ENCODE results near the gene CTTNBP2. TPM values are rescaled to one million over a fixed set of nuclear protein-coding genes. Genes with fewer than 3 reads are reported as not detected.

CTTNBP2 gene
- 4.3 and 47.5 TPM in 2 replicates for total RNA-seq

DNA sequence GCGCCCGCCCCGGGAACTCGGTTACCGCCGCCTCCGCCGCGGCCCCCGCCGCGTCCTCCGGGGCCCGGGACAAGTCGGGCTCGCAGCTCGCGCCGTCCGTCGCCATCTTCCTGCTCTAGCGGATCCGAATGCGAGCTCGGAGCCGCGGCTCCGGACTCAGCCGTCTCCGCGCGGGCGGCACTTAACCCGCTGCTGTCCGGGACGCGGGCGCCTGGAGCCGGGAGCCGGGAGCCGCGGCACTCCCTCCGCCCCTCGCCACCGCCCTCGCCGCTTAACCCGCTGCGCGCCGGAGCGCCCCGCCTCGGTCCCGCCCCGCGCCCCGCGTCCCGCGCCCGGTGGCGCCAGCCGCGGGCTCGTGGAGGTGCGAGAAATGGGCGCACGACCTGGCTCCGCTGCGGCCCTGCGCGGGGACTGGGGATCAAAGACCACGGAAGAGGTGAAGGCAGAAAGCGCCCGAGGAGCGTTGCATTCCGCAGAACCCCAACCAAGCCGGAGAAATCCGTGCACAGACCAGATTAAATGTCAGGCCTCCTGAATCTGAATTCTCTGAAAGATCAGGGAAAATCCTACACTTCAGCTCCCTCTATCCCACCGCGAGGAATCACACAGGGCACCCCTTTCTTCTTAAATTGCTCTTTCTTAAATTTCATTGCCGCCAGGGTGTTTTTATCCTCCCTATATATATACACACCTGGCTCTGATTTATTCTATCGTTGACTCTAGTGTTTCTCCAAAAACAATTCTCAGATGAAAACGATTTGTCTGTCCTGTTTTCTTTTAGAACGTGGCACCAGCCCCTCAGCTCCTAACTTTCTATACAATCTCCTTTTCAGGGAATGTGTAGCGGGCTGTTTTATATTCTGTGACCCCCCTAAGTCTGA, at the start of gene CTTNBP2:
Gene CTTNBP2, minus strand, starts transcription at position 132 of the 881 bp plus-strand sequence. Its CDS starts 26 bp downstream, at position 106.
- DNase-seq (ENCODE audit: low read depth), result peak; percentile 22

GRCh38 chr7:117916309-117916708, 43.1 kb upstream of the CTTNBP2 start:
- DNase-seq (ENCODE audit: low read depth), result no peak

- no peak for DNase-seq (ENCODE audit: low read depth)
These were observed 39.2 kb upstream of the CTTNBP2 start for GRCh38 chr7:117912421-117912820.

DNA sequence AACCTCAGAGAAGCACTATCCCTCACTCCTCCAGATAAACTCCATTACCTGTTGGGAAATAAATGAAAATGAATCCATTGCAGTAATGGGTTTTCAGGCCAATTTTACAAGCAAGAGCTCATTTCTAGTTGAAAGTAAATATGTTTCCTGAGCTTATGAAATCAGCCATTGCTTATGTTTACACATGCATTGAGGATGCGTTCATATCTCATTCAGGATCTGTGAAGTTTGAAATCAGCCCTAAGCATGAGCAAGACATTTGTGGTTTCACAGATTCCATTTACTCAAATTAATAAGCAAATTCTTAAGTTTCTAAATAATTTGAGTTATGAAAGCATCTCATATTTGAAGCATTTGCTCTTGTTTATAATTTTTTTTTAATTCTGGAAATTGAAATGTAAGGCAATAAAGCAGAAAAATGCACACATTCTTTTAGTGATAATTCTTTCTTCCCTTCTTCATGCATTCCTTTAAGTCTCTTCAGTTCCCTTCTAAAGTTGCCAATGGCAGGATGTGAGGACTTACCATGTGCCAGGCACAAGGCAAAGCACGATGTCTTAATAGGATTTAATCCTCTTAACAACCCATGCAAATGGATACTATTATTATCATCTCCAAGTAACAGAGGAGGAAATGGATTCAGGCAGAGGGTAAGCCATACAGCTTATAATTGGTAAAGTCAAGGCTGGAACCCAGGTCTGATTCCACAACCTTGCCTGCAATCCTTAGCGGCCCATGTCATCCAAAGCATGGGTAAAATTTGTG, 35.0 kb upstream of the CTTNBP2 start:
- DNase-seq (ENCODE audit: low read depth), result no peak

GRCh38 chr7:117907049-117907640, 33.9 kb upstream of the CTTNBP2 start:
- DNase-seq (ENCODE audit: low read depth), result no peak

DNA sequence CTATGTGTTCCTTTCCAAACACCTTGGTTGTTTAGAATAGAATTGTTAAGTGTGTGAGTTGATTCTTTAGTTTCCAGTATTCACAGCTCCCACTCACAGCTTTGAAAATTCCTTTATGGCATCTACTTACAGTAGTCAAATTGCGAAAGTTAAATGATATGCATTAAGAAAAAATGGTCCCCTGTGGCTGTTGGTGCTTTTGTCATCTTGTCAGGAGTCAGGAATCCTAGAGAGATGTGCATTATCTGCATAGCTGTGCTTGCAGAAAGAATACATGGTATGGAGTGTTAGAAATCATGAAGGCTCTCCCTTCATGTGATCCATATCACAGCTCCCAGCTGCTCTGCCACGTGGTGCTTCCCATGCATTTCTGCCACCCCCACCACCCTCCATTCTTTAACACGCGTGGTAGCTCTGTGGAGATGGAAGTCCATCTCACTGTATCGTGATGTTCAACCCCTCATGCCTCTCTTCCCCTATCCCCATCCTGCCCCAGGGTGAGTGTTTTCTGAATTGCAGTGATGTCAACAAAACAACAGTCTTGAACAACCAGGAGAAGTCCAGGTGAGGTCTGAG, 29.2 kb upstream of the CTTNBP2 start:
- DNase-seq (ENCODE audit: low read depth), result no peak

DNA sequence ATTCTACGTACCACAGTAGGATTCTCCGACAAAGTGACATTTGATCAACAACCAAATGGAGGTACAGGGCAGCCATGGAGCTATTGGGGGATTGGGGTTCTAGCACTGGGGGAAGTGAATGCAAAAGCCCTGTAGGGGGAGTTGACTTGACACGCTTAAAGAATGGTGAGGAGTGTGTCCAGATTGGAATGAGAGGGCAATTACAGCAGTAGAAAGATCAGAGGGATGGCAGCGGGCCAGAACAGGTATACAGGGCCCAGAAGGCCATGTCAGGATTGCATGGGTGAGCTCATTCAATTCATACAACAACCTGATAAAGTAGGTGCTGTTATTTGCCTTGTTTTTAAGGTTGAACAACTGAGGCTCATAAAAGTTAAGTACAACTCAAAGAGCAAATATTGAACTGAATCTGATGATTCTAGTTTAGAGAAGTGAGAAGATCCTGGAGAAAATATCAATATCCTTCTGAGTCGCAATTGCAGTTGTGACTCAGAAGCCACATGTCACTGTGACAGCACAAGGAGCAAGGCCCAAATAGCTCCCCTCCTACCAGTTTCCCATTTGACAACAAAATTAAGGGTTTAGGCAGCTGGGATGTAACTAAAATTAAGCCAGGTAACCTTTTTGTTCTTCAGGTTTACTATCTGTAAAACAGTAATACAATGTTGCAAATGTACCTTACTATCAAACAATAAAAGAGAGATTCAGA, 28.0 kb upstream of the CTTNBP2 start:
- no peak for DNase-seq (ENCODE audit: low read depth)

DNA sequence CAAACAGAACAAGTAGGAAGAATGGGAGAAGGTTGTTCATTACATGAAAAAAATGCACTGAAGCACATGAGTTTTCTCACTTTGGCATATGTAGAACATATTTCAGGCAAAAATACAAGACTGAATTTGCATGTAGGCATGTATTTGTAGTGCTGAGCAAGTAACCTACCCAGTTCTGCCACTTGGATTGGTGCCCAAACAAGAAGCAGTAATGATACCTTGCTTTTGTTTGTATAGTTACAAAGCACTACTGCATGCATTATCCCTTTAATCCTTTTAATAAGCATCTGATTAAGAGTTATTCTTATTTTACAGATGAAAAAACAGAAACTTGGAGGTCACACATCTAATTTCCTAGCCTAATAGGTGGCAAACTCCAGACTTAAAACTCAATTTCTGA, 23.1 kb upstream of the CTTNBP2 start:
- no peak for DNase-seq (ENCODE audit: low read depth)

- peak; percentile 83 for DNase-seq (ENCODE audit: low read depth)
These were observed 22.0 kb upstream of the CTTNBP2 start for GRCh38 chr7:117895276-117895675.

DNA sequence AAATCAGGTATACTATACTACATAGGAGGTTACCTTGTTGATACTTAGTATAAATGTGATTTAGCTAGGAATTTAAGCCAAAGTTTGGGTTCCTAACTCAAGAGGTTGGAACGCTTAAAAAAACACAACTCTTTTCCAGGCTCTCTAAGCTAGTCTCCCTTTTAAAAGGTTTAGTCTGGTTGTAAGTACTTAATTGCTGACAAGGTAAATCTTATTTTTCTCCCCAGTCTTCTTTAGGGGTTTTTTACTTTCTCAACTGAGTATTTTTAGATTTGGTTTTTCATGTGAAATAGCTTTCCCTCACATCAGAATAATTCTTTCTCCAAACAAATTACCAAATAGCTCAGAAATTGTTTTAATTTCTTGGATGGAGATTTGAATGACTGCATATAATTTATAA, 20.8 kb upstream of the CTTNBP2 start:
- no peak for DNase-seq (ENCODE audit: low read depth)

GRCh38 chr7:117892821-117893220, 19.6 kb upstream of the CTTNBP2 start:
- no peak for DNase-seq (ENCODE audit: low read depth)

DNA sequence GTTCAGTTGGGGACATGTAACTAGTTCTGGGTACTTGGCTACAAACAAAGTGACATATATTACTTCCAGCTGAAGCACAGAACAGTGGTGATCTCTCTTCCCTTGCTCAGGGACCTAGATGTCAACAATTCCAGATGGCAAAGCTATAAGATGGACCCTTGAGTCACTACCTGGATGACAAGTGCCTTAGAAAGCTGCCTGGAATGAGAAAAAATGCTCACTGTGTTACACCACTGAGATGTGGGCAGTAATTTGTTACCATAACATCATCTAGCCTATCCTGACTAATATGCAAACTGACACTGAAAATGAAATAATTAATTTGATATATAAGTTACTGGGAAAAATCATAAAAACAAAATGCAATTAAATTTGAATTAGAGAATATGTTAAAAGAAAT, 16.4 kb upstream of the CTTNBP2 start:
- DNase-seq (ENCODE audit: low read depth), result no peak

DNA sequence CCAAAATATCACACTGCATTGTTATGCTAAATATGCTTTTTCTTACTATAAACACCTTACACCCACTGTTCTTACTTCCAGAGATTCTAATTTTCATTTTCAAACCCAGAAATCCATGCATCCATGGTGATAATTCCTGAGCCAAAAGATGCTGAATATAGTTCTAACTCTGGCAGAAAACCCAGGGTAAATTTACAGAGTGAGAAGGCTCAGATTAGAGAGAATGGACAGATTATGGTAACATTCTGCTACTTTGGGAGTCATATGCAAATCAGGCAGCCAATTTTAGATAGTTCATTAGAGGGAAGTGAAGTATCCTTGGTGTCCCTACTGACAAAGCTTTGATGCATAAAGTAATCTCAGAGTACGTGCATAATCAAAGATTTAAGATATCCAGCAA, 15.4 kb upstream of the CTTNBP2 start:
- no peak for DNase-seq (ENCODE audit: low read depth)

GRCh38 chr7:117882594-117882993, 9.4 kb upstream of the CTTNBP2 start:
- DNase-seq (ENCODE audit: low read depth), result no peak

DNA sequence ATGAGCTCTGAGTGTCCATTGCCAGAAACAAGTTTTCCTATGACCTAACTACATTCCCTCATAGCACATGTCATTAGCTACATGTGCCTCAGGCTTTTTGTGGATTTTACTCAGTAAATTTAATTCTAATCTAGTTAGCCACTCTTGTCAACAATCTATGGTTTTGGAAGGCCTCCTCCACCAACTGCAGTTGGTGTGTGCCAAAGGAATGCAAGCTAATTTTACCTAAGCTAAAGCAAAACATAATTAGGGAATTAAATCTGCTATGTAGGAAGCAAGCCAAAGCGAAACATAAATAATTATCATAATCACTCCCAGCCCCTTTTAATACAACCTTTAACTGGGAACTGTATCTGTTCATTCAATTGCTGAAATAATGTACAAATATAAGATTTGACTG, 3.5 kb upstream of the CTTNBP2 start:
- DNase-seq (ENCODE audit: low read depth), result no peak

DNA sequence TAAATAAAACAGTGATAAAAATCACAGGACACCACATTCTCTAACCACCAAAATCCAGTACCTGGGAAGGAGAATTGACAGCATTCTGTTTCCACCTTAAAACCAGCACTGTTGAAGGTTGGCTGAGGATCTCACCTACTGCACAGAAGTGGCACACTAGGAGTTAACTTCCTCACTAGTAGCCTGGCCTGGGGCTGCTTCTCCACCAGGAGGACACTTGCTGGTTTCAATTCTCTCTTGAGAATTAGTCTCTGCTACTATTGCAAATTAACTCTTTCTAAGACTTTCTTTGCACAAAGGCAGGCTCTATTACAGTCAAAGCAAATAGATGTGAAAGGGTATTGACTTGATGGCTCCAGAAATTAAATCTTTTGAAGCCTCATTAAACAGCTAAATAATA, 2.3 kb upstream of the CTTNBP2 start:
- peak; percentile 59 for DNase-seq (ENCODE audit: low read depth)

DNA sequence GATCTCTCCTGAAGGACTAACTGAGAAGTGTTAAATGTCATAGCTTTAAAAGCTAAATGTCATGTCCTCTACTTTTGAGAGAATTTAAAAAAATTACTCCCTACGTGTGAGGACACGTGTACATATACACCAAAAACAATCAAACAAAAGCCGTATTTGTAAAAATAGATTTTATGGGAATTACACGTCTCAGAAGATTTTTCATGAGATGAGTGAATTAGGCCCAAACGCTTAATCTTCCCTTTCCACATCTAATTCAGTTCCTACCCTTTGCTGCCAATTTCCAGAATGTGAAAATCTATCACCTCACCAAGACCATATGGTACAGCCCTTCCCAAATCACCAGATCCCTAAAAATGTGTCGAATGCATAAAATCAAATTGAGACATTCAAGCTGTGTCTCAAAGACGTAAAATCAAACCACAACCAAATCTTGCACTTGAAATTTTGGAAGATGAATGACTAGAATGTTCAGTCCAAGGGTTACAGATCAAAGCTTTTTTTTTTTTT, 1.0 kb upstream of the CTTNBP2 start:
- no peak for DNase-seq (ENCODE audit: low read depth)

GRCh38 chr7:117872561-117873309, 506 bp downstream of the CTTNBP2 start:
- peak; percentile 29 for DNase-seq (ENCODE audit: low read depth)

- peak; percentile 18 for DNase-seq (ENCODE audit: low read depth)
These were observed 1.3 kb downstream of the CTTNBP2 start for GRCh38 chr7:117871778-117872538.

DNA sequence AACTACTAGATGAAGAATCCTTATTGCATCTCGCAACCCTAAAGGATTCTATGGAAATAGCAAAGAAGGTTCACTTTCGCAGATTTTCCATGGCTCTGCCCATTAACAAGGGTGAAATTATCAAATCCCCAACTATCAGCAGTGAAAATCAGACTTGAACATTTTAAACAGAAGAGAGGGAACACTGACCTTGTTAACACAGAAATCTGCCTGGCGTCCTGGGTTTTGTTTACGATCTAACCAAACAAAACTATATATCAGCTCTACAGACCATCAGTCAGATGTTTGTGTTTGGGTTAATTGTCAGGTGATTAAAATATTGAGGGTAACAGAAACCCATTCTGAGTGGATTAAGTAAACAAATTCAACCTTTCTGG, 1.9 kb downstream of the CTTNBP2 start:
- no peak for DNase-seq (ENCODE audit: low read depth)
